NOMO-1 treated with DMSO at 0.1 percent for 48 hours (cell line): ENCODE data around the gene RGN.
"Not testable (repeated sequence)": the region's sequence is repeated elsewhere in the genome, so short reads cannot be mapped to it uniquely, and the experiment has no call there.

ENCODE experiments used
- DNase-seq: peaks from one replicate; lab custom pipeline; 2025; ENCODE audit not compliant: unreplicated experiment; lab: John Stamatoyannopoulos, UW

Gene RGN

DNA sequence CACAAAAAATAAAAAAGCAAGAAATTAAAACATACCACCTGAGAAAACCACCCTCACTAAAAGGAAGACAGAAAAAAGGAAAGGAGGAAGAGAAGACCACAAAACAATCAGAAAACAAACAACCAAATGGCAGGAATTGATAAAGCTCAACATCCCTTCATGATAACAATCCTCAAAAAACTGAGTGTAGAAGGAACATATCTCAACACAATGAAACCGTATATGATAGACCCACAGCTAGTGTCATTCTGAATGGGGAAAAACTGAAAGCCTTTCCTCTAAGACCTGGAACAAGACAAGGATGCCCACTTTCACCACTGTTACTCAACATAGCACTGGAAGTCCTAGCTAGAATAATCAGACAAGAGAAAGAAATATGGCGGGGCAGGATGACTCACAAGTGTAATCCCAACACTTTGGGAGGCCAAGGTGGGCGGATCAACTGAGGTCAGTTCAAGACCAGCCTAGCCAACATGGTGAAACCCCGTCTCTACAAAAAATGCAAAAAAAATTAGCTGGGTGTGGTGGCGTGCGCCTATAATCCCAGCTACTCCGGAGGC lies 38.4 kb downstream of the RGN start:
- not testable (repeated sequence) for DNase-seq

DNA sequence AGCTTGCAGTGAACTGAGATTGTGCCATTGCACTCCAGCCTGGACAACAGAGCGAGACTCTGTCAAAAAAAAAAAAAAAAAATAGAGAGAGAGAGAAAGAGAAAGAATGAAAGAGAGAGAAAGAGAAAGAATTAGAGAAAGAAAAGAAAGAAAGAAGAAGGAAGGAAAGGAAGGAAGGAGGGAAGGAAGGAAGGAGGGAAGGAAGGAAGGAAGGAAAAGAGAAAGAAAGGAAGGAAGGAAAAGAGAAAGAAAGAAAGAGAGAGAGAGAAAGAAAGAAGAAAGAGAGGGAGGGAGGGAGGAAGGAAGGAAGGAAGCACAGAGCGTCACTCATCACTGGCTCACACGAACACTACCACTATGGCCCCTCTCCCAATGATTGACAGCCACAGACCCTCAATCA lies 46.2 kb downstream of the RGN start:
- not testable (repeated sequence) for DNase-seq

- peak; percentile 89 for DNase-seq
These were observed 51.1 kb downstream of the RGN start for GRCh38 chrX:47129157-47129898.

DNA sequence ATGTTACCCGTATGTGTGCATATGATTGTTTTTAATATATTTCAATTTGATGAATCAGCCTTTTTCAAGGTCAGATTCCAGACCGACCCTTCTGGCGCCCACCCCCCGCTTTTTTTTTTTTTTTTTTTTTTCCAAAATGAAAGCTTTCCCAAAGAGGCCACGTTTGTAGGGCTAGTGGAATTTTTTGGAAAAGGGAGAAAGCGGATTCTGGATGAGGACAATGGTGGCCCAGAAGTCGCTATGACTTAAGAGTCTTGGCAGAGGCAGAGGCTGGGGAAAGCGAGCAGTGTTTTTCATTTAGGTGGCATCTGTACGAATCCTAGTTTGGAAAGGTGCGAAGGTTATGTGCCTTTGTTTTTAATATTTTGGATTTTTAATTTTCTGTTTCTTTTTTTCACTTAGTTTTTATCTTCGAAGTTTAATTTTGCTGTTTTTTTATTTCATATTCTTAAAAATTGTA lies 51.7 kb downstream of the RGN start:
- DNase-seq, result no peak

DNA sequence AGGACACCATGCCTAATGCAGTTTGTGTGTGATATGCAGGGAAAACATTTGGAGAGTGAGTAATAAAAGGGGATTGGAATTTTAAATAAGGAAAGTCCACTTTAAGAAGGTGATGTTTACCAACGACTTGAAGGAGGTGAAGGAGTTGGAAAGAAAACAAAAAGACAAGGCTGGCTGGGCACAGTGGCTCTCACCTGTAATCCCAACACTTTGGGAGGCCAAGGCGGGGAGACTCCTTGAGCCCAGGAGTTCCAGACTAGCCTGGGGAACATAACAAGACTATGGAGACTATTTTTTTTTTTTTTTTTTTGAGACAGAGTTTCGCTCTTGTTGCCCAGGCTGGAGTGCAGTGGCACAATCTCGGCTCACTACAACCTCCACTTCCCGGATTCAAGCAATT lies 55.2 kb downstream of the RGN start:
- no peak for DNase-seq

- DNase-seq, result not testable (repeated sequence)
These were observed 57.4 kb downstream of the RGN start for GRCh38 chrX:47135650-47136049.

DNA sequence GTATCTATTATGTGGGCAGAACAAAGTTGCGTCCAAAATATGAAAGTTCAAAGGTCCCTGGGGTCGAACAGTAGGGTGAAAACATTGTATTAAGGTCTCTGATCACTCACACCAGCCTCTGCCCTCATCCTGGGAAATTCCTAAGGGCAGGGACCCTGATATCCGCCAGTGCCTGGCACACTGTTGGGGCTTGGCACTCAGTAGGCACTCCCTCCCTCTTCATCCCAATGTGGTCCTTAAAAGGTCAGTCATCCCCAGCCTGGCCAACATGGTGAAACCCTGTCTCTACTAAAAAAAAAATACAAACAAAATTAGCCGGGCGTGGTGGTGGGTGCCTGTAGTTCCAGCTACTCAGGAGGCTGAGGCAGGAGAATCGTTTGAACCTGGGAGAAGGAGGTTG lies 59.9 kb downstream of the RGN start:
- no peak for DNase-seq
